HG02938 (cell line): ENCODE data around the gene GLYR1.
"Not testable (repeated sequence)": the region's sequence is repeated elsewhere in the genome, so short reads cannot be mapped to it uniquely, and the experiment has no call there.

Source experiments
- ATAC-seq: cut with Tn5 transposase; IDR thresholded peaks from one replicate; pipeline ENCODE4 v1.9.1; 2021; ENCODE audit warnings: mild to moderate bottlenecking, moderate library complexity; ENCODE audit not compliant: unreplicated experiment

GLYR1 gene

GRCh38 chr16:4795181-4795827 is 51.8 kb downstream of the GLYR1 start, which contains the start of gene SMIM22:
Gene SMIM22, plus strand, starts transcription at chr16:4795369. Its CDS starts 366 bp downstream, at chr16:4795735.
- ATAC-seq = no peak

GRCh38 chr16:4792951-4793513 is 54.1 kb downstream of the GLYR1 start:
- no peak for ATAC-seq

GRCh38 chr16:4790871-4791270 is 56.2 kb downstream of the GLYR1 start:
- ATAC-seq = no peak

DNA sequence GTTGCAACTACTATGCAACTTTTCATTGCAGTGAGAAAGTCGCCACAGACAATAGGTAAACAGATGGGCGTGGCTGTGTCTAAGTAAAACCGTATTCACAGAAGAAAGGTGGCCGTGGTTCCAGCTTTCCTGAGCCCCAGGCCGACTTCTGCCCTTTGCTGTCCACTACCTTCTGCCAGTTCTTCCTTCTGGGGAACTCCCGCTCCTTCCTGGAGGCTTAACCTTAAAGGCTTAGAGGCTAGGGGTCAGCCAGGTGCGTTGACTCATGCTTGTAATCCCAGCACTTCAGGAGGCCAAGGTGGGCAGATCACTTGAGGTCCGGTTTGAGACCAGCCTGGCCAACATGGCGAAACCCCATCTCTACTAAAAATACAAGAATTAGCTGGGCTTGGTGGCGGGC is 56.8 kb downstream of the GLYR1 start:
- no peak for ATAC-seq

GRCh38 chr16:4788910-4789309 is 58.2 kb downstream of the GLYR1 start:
- no peak for ATAC-seq

- ATAC-seq = no peak
These were observed 58.6 kb downstream of the GLYR1 start for GRCh38 chr16:4788489-4788889.

DNA sequence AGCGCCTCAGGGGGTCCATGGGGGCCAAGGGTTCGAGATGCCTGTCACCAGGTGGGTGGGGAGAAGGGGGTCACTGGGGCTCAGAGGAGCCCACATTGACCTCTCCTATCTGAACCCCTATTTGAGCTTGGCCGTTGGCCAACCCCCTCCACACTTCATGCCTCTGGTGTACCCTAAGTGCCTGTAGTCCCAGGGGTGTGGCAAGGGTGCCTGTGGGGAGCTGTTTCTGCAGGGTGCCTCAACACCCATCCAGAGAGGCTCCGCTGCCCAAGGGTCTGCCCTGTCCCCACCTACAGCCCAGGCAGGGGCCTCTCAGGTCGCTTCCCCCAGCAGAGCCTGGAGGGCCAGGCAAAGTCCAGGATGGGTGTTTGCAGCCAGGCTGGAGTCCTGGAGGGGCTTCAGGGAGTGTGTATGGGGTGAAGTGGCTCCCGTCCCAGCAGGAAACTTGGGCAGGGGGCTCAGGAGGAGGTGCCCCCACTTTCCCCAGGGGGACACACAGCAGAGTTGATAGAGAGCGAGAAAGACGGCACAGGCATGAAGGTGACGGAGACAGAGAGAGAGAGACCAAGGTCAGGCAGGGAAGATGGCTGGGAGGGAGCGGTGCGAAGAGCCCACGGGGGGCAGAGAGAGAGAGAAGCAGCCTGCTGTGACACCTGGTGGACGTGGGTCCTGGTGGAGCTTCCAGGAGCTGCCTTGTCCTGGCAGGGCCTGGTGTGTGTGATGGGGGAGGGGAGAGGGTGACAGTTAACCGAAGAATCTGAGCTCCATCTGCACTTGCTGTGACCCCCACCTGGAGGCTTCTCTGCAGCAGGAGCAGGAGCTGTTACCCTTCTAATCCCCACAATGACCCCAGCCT is 59.2 kb downstream of the GLYR1 start, which contains the start of gene SEPTIN12:
Gene SEPTIN12, minus strand, starts transcription at position 719 of the 856 bp plus-strand sequence. Its CDS starts 700 bp downstream, at position 19.
- ATAC-seq = no peak

DNA sequence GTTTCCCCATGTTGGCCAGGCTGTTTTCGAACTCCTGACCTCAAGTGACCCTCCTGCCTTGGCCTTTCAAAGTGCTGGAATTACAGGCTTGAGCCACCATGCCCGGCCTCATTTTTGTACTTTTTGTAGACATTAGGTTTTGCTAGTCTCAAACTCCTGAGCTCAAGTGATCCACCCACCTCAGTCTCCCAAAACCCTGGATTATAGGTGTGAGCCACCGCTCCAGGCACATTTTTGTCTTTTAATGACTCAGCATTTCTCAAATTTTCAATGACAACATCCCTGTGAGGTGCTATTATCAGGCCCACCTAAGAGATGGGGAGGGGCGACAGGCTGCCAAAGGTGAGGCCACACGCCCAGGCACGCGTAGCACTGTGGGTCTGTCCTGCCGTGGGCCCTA is 60.0 kb downstream of the GLYR1 start:
- ATAC-seq = no peak

- no peak for ATAC-seq
These were observed 61.2 kb downstream of the GLYR1 start for GRCh38 chr16:4785758-4786433.

DNA sequence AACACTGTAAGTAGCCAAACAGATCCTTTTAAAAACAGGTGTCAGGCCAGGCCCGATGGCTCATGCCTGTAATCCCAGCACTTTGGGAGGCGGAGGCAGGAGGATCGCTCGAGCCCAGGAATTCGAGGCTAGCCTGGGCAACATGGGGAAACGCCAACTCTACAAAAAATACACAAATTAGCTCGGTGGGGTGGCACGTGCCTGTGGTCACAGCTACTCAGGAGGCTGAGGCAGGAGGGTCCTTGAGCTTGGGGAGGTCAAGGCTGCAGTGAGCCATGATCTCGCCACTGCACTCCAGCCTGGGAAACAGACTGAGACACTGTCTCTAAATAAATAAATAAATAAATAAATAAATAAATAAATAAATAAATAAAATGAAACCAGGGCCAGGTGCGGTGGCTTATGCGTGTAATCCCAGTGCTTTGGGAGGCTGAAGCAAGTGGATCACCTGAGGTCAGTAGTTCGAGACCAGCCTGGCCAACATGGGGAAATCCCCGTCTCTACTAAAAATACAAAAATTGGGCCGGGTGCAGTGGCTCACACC is 62.6 kb downstream of the GLYR1 start:
- ATAC-seq = not testable (repeated sequence)

GRCh38 chr16:4783951-4784336 is 63.1 kb downstream of the GLYR1 start:
- no peak for ATAC-seq

DNA sequence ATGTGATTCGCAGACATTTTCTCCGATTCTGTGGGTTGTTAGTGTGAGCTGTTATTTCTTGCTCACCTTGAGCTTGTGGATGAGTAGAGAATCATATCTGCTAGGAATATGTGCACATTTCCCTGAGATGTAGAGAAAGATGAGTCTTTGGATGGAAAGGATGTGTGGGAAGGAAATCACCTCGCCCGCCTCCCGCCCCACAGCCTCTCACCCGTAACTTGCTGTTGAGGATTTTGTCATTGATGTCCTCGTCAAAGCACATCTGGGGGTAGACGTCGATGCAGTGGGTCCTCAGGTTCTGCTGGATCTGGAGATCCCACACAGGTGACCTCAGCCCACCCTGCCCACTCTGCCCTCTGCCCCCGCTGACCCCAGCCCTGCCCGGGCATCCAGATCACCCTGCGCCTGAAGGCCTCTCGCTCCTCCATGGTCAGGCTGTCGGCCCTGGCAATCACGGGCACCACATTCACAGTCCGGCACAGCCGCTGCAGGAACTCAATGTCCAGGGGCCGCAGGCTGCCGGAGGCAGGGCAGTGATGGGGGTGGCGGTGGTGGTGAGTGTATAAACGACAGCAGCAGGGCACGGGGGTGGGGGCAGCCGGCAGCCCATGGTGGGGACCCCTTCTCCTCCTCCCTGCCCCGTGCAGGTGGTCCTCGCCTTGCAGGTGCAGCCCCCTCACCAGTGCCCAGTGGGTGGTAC is 63.7 kb downstream of the GLYR1 start:
- ATAC-seq = no peak

GRCh38 chr16:4780235-4780634 is 66.9 kb downstream of the GLYR1 start:
- ATAC-seq = no peak

DNA sequence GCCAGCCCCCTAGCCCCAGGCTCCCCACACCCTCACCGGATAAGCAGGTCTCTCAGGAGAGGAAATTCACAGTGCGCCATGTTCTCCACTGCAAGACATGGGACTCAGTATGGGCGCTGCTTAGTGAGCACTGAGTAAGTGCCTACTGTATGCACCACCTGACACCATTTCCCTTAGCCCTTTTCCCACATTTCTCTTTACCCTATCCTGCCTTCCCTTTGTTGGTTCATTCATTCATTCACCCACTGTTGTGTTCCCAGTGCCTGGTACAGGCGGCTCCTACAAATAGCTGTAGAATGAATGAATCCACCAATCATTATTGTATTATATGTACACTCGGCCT is 69.1 kb downstream of the GLYR1 start:
- no peak for ATAC-seq

DNA sequence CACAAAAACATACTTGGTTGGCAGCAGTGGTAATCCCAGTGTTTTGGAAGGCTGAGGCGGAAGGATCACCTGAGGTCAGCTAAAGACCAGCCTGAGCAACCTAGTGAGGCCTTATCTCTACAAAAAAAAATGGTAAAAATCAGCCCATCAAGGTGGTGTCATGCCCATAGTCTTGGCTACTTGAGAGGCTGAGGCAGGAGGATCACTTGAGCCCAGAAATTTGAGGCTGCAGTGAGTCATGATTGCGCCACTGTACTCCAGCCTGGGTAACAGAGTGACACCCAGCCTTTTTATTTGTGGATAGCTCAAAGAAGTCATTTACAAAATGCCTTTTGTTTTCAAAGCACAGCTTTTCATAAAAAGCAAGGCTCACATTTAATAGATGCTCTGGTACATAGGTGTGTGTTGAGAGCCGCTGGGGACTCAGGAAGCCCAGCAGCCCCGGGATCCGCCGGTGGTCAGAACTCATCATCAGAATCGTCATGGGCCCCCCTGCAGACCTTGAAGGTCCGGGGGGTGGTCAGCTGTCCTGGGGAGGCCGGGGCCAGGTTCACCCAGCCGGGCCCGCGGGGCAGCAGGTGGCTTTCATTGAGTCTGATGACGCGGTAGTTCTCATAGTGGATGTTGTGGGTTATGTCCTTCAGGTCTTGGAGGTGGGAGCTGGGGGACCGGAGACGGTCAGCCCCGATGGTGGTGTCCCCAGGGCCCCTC is 69.6 kb downstream of the GLYR1 start:
- no peak for ATAC-seq

DNA sequence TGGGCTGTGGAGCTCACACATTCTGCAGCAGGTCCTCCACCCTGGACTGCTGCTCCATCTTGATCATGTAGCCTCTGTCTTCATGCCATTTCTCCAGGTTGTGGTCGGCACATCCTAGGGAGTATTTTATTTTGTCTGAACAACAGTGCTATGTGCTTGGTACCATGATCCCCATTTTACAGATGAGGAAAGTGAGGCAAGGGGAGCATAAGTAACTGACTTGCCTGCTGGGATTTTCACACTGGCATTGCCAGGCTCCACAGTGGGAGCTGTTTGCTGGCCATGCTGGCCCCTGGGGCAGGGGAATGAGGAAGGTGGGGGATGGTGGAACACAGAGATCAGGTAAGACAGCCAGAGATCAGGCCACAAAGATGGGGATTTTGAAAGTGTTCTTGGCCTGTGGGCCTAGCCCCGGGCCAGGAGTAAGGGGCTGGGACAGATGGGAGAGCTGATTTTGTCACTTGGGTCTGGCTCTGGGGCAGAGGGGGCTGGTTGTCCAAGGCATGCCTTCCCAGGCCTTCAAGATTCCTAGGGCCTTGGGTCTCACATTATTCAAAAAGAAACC is 70.9 kb downstream of the GLYR1 start:
- ATAC-seq = no peak

- ATAC-seq = no peak
These were observed 72.1 kb downstream of the GLYR1 start for GRCh38 chr16:4775005-4775404.

- ATAC-seq = no peak
These were observed 74.7 kb downstream of the GLYR1 start for GRCh38 chr16:4772351-4772750.

DNA sequence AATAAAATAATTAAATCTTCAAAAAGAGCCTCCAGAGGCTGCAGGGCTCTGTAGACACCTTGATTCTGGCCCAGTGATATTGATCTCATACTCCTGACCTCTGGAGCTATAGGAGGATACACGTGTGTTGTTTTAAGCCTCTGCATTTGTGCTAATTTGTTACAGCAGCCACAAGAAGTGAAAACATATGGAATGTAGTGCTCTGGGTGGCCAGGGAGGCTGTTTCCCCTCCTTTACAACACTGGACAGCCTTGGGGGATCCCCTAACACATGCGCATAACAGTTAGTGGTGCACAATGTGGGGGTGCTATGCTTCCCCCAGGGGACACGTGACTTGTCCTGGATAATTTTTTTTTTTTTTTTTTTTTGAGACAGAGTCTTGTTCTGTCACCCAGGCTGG is 75.4 kb downstream of the GLYR1 start:
- ATAC-seq = no peak

DNA sequence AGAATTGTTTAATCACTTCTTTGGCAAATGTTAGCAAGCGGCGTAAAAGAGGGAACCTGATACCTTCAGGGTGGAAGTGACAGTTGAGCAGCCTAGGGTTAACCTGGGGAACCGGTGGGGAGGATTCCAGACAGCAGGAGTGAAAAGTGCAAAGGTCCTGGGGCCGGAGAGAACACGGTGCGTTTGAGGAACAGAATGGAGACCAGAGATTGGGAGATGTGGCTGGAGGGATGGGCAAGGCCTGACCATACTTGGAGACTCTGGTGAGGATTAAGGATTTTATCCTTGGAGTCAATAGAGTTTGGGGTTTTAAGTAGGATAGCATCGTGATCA is 77.8 kb downstream of the GLYR1 start:
- ATAC-seq = no peak
